GM21447 (cell line): ENCODE data around the gene SHTN1.
A peak's percentile ranks its signal among the peaks of the same experiment; 100 is the strongest.

Experiments
- ATAC-seq: cut with Tn5 transposase; IDR thresholded peaks from one replicate; pipeline ENCODE4 v1.9.1; 2021; ENCODE audit not compliant: unreplicated experiment

Gene SHTN1

DNA sequence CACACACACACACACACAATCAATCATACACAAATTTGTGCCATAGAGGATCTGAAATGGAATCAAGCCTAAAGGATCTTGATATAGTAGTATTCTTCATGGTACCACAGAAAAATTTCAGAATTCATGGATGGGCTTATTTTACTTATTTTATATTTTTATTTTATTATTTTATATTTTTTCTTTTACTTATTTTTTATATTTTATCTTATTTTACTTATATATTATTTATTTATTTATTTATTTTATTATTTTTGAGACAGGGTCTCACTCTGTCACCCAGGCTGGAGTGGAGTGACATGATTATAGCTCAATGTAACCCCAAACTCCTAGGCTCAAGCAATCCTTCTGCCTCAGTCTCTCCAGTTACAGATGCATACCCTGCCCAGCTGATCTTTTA is 16.7 kb downstream of the SHTN1 start:
- ATAC-seq = no peak

DNA sequence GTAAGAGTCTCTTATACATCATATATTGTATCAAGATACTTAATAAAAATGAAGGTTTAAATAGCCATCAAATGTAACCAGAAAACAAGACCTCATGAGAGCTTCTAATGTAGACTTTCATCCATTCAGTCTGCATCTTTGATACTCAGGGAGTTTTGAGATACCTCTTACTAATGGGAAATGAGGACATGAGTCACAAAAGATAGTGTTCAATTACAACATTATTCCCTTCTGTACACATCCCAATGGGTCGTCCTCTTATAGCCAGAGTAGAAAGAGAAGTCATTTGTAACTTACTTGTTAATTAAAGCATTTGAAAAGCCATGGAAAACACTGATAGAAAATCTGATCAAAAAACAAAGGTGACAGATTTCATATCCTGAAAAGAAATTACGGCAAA is 19.4 kb downstream of the SHTN1 start:
- no peak for ATAC-seq

DNA sequence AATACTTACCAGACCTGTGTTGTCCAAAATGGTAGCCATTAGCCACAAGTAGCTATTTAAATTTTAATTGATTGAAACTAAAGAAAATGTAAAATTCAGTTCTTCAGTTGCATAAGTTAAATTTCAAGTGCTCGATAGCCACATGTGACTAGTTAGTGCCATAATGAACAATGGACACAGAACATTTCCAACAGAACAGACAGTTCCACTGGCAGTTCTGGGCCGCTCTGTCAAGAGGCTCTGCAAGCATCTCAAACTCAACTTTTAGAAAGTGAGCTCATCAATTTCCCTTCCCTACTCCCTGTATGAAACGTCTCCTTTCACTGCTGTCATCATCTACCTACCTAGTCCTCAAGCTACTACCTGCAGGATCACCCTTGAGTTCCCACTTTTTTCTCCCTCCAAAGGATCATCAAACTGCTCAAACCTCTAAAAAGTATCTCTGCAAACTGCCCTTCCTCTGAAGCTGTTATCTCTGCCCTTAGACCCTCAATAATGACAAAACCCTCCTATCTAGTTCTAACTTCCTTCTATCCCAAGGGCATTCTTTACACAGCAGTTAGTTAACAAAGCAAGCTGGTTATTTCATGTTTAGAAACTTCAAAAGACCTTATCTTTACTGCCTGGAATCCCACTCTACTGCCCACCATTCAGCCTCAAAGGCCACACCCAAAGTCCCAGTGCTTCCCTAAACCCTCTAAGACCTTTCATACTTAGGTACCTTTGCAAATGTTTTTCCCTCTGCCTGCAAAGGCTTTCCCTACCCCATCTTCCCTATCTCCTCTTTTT is 20.6 kb downstream of the SHTN1 start:
- no peak for ATAC-seq

DNA sequence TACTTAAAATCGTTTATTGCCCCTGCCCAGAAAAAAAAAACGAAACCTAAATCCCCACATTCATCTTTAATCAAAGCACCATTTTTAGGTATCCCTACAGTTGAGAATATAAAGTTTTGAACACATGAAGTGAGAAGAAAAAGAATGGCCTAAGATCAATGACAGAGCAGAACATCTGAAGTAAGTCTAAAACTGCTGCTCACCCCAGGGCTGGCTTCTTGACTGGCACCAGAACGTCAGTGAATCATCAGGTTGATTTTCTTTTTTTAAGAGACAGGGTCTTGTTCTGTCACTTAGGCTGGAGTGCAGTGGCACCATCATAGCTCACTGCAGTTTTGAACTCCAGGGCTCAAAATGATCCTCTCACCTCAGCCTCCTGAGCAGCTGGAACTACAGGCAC is 24.9 kb downstream of the SHTN1 start:
- no peak for ATAC-seq

DNA sequence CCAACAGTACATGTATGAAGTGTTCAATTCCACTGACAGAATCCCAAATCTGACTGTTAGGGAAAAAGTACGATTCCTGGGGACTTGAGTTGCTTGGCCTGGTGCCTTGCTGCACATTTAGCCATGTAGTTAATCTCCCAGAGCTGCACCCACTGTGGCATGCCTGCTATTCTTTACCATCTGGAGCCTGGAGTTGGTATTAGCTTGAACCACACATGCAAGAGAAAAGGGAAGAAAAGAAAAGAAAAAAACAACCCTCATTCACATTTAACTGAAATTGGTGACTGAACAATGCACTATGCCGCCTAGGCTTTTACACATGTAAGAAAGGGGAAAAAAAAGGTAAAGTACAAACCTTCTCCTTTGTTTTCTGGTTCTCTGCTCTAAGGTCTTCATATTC is 26.1 kb downstream of the SHTN1 start:
- no peak for ATAC-seq

DNA sequence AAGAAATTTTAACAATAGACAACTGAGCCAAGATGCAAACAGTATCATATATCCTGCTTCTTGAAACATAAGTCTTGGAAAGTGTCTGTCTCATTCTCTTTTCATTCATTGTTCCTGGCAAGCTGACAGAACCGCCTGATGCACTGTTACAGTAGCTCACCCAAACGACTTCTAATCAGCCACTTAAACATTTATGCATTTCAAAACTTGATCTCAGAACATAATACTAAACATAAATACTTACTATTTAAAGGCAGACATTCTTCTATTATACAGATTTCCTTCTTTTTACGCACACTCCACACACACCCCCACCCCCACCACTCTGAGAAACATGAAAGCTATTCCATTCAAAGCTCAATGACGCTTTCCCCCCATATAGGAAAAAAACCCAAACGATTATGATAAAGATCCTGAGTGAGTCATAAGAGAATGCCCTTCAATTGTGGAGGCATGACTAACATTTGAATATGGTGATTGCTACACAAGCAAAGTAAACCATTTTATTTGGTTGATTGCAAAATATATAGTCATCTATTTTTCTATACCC is 30.5 kb downstream of the SHTN1 start:
- no peak for ATAC-seq

DNA sequence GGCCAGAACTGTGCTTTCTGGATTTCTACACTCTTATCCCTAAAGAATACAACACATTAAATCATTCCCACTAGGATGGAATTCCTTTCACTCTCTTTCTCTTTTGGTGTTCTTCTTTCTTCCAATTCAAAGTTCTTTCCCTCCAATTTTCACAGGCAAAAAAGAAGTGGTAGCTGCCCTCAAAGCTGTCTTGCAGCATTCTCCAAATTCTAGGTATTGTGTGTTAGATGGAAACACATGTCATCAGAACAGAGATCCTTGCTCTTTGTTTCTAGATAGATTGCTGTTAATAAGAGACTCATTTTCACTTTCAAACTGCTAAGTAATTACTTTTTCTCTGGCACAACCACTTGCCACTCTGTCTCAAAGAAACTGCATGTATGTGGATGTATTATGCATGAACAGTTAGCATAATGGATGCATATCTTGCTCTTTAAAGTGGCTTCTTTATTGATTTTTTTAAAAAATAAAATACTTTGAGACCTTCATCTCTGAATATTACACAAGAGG is 31.0 kb downstream of the SHTN1 start:
- no peak for ATAC-seq

DNA sequence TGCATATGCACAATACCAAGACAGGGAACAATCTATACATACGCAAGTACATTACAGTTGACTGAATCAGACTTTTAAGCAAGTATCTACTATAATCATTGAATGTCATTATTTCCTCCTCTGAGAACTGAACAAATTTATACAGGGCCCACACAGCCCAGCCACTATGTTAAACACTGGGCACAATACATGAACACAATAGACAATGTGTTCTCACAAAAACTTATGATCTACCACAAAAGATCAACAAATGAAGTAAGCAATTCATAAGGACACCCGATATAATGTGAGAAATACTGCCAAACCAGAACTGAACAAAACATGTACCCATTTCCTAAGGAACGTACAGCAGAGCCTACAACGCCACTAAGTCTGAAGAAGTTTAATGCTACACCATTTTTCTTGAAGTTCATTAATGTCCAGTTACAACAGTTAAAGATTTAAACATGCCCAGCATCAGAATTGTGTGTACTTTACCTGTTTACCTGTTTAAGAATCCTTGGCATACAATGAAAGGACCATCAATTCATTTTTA is 31.5 kb downstream of the SHTN1 start:
- ATAC-seq = no peak

DNA sequence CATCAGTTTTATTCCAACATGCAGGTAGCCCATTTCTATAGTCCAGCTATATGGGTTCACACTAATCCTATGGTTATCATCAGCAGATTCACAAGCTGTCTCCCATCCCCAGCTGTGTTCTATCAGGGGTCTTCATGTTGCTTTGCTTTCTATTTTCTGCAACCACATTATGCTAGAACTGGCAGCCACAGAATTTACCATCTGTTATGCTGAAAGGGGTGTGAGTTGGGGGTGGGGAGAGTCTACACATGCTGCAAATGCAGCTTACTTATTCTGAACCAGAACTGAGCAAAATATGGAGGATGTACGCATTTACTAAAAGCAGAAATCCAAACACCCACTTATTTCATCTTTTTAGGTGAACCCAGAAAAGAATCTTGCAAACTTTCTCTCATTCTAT is 32.9 kb downstream of the SHTN1 start:
- ATAC-seq = no peak

DNA sequence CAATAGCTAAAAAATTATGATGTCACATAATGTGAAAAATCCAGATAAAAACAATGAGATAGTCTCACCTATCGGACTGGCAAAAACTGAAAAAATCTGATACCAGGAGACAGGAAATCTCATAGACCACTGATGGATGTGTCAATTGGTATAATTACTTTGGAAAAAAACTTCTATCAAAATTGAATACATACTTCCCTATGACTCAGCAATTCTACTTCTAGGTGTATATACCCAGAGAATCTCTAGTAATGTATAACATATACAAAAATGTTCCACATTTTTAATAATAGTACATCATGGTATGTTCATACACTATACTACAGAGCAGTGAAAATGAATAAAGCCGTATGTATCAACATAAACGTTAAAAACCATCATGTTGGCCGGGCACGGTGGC is 34.9 kb downstream of the SHTN1 start:
- ATAC-seq = no peak

DNA sequence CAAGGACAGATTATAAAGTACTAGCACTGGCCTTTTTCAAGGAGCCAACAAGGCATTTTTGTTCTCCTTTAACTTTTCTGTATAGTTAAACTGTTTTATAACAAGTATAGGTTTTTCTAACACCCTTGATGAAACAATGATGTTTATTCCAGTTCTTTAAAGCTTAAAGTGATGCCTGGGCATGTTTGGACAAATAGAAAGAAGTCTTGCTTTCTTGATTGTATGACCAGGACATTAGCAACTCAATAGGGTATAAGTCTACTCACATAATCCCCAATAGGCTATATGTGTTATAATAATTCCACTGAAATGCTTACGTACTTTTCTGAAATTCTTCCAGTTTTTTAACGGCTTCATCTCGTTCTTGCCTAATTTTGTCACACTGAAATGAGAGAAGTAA is 36.7 kb downstream of the SHTN1 start:
- ATAC-seq = no peak

DNA sequence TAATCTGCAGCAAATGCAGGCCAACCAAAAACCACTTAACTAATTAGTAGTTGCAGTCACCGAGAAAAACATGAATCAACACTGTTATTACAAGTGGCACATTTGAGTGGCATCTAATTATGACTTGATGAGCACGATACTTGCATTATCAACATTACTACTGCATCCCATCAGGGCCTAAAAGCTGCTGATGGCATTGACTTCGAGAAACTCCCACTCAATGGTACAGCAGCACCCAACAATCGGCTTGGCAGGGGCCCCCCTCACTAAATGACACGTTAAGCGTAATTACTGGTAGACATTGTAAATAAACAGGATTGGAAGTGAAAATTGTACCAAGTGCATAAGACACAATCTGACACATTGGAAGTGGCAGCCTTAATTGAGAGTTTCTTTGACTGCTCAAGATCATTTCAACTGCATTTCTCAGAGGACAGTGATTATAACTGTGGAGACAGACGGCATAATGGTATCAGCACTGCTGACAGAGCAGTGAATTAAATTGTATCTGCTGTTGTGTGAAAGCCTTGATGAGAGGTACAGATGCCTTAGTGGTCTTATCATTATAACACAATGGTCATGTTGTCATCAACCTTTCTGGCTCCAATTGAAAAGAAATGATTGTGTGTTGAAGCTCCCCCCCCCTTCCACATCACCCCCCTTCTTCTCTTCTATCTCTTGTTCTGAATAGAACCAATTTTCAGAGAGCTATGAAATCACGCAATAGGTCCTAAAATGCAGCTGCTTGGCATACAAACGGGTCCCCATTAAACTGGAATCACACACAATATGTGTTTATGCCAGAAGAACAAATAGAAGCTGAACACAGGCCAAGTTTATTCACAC is 43.4 kb downstream of the SHTN1 start:
- no peak for ATAC-seq

DNA sequence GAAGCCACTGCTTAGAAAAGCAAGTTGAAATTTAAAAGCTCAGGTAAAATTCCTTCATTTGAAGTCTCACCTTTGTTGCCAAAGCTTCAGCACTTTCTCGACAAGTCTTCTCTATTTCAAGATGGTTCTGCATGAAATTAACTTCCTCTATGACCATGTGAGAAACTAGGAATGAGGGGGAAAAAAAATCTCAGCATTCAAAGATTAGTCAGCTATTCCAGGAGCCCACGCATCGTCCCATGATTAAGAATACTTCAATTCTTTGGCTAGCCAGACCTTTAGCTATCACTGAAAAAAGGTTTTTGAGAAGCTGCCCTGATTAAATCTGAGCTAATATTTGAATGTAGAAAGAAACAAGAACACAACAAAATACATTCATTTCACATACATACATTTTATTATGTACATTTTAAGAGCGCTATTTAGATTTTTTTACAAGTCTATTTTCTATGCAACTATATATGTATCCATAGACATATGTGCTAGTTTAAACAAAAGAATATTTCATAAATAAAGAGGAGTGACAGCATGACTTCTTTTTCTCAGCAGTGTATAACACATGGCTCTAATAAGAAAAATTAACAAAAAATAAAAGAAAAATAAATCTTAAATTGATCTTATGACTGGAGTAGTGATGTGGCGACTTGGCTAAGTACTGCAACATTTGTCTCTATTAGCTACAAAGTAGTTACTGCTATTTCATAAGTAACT is 44.8 kb downstream of the SHTN1 start:
- no peak for ATAC-seq

DNA sequence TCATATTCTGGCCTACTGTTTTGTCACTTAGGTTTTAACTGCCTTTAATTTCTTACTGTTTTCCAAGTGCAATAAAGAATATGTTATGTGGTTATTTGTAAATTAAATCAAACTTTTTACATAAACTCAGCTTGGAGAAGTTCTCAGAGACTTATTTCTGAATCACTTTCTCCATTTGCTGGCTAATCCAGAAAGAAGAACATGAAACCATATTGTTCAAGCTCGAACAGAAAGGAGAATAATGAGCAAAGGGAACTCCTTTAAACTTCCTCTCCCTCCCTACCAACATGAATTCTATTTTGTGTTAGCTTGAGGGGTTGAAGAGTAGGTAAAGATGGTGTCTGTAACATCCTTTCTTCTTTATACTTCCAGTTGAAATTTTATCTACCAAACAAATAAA is 52.3 kb downstream of the SHTN1 start:
- ATAC-seq = no peak

DNA sequence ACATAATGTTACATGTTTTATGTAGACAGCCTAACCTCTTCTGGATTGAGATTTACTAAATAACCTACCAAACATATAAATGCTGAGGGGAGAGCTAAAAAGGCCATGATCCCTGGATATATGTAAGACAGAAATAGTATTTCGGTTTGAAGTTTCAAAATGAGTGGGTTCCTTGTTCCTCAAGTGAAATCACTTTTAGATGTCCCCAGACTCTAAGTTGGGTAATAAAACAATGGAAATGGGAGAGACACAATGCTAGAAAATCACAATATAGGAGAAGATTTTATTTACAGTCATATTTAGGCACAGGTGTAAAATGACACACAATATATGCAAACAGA is 56.5 kb downstream of the SHTN1 start:
- ATAC-seq = peak; percentile 44

DNA sequence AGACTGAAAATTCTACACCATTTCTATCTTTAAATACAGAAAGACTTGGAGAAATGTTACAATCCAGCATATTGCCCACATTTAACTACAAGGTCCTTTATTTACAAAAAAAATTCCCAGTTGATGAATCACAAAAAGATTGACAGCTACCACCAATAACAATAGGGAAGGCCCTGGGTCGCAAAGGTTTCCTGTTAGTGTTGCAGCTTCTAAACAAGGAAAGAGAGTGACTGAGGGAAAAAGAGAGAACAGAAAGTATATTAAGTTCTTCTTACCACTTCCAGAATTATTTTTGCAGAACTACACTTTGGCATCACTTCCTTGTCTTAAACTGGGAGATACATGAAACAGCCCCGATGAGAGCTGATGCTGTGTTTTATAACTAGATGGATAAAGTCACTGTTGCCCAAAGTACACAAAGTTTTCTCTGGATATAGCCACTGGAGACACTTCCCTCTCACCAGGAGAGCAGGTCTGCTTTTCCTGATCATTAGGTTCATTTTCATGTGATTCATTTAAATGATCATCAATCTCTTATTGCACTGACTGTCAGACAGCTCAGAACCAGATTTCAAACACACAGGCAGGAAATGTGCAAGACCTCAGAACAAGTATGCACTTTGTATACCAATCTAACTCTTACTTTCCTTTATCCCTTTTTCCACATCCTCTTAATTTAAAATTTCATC is 57.0 kb downstream of the SHTN1 start:
- peak; percentile 65 for ATAC-seq

DNA sequence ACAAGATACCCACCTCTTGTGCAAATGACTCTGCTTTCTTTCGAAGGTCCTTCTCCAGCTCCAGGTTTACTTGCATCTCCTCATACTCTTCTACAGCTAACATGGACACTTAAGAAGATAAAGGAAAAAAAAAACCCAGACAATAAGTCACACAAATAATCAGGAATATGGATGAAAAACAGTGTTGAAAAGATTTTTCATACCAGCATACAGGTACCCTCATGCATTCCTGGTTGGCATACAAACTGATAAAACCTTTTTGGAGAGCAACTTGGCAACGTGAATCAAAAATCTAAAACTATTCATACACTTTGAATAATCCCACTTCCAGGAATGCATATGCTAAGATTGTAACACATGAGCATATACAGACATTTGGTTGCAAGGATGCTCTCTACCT is 60.1 kb downstream of the SHTN1 start:
- ATAC-seq = no peak

DNA sequence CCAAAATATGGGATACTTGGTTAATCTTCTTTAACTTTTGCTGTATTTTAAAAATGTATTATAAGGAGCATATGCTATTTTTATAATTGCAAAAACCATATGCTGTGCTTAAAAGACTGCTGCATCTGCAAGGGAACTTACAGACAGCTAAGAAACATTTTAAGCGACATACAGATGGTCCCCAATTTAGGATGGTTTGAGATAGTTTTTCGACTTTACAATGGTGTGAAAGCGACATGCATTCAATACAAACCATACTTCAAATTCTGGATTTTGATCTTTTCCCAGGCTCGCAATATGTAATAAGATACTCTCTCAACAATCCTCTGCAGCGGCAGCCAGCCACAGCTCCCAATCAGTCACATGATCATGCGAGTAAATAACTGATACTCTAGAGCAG is 73.2 kb downstream of the SHTN1 start:
- ATAC-seq = no peak

DNA sequence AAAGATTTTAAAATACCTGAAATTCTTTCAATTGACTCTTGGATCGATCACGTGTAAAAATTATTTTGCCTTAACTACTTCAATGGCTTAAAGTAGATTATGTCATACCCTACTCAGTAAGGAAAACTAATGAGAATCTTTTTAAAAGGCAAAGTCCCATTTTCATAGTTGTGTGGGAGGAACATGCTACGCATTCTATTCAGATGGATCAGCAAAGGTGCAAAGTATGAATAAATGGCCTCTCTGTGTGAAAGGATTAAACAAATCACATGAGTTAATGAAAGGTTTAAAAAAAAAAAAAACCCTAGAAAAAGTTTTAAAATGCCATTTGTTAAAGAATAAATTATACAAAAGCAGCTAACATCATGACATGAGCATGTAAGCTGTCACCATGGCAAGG is 78.6 kb downstream of the SHTN1 start:
- no peak for ATAC-seq

DNA sequence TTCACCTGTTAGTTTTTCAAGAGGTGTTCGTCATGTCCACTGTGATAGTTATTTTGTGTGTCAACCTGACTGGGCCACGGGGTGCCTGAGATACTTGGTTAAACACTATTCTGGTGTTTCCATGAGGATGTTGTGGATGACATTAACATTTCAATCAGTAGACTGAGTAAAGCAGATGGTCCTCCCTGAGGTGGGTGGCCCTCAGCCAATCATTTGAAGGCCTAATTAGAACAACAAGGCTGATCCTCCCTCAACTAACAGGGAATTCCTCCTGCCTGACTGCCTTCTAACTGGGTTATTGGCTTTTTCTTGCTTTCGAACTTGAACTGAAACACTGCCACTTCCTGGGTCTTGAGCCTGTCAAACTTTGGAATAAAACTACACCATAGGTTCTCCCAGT is 79.9 kb downstream of the SHTN1 start:
- no peak for ATAC-seq

DNA sequence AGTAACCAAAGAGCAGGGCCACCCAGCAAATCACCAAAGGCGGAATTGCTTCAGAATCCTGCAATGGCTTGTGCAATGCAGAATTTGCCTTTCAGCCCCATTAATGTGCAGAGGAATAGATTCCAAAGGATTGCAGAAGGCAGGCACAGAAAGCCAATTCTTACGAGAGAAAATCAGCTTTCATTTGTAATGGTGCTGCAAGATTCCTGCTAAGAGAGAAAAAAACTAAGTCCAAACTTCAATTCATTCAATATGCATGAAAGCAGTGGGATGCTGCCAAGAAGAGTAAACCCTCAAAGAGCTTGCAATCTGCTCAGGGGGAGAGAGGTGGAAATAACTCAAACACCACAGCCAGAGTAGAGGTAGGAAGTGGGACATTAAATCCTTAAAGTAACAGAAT is 85.3 kb downstream of the SHTN1 start:
- ATAC-seq = no peak
